Fibroblast of the conjunctiva (primary cell): ENCODE data around the gene CDK18.

Source experiments
- DNase-seq: peaks from one replicate; pipeline ENCODE4 v3.0.0-alpha.2; 2010; ENCODE audit warnings: low read depth

Gene CDK18

GRCh38 chr1:205505076-205505729 is 734 bp downstream of the CDK18 start:
- no peak for DNase-seq

DNA sequence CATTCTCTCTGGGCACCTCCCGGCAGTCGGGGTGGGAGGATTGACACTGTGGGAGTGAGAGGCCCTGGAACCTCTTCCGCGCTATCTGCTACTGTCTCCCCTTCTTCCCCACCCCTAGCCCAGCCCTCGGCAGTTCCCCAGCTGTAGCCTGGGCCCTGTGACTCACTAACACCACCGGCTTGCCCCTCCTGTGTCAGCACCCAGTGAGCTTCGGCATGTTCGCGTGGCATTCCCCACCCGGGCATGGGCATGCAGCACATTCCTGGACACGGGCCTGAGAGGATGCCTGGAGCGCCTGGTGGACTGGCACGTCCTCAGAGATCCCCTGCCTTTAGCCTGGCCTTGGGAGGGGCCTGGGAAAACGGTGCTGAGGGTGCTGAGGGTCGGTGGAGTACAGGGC is 1.3 kb downstream of the CDK18 start:
- no peak for DNase-seq

- no peak for DNase-seq
Observed at GRCh38 chr1:205506409-205507200, 2.1 kb downstream of the CDK18 start.

DNA sequence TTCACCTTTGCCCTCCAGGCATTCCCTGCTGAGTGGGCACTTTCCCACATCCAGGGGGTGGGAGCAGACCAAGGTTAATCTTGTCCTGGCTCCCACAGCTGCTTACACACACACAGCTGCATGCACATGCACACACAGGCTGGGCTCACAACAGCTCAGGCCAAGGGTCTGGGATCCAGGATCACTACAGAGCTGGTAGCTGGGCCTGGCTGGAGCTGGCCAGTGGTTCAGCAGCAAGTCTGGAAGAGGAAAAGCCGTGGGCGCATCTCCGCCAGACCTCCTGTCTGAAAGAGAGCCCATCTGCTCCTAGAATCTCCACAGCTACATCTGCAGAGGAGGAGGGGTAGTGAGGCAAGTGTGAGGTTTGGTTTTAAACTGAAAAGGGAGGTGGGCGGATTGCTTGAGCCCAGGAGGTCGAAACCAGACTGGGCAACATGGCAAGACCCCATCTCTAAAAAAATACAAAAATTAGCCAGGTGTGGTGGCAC is 3.8 kb downstream of the CDK18 start:
- DNase-seq, result no peak

GRCh38 chr1:205510308-205510950 is 6.0 kb downstream of the CDK18 start:
- no peak for DNase-seq

GRCh38 chr1:205510951-205511330 is 6.5 kb downstream of the CDK18 start:
- DNase-seq, result no peak

- no peak for DNase-seq
Observed at GRCh38 chr1:205512059-205513045, 7.9 kb downstream of the CDK18 start.

DNA sequence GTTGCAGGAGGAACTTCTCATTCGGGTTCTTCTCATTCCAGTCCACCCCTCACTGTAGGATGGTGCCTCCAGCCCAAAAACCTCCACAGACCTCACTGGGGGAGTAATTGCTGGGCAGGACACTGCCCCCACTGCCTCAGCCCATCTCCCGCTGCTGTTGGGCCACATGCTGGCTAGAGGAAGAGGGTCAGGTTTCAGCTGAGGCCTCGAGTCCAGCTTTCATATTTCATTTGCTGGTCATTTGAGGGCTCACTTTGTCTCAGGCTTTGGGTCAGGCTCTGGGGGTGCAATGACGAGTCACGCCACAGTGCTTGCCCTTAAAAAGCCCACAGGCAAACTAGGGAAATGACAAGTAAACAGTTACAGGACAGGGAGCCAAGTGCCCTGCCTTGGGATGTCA is 9.3 kb downstream of the CDK18 start:
- DNase-seq, result no peak

DNA sequence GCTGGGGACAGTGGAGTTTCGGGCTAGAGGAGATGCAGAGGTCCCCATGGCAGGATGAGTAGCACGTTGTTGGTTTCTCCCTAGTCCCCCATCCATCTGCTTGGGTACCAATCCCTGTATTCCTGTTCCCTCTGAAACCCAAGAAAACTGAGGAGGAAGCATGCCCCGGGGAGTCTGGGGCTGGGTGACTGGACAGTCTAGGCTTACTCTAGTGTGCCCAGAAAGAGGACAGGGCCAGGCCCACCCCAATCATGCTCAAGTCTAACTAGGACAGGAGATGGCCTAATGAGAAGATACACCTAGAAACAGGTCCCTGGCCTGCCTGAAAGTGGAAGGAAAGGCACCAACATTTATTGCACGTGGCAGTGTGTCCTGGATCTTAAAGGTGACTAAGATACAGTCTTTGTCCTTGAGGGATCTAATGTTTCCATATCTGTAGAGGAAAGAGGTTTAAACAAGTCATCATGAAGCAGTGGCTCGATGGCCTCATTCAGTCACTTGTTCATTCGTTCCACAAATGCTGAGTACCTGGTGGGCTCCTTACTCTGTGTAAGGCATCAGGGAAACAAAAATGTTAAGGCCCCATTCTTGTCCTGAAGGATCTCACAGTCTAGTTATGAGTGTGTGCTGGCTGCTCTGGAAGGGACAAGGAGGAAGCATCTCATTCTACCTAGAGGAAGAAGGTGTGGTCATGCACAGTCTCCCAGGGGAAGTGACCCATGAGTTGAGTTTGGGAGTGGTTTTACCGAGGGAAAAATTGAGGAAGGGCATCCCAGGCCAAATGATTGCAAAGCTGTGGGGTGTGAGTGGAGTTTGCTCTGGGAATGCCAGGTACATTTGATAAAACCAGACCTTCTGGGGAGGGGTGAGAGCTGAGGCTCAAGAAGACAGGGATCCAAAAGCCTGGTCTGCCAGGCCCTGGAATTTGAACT is 10.0 kb downstream of the CDK18 start:
- DNase-seq, result no peak

DNA sequence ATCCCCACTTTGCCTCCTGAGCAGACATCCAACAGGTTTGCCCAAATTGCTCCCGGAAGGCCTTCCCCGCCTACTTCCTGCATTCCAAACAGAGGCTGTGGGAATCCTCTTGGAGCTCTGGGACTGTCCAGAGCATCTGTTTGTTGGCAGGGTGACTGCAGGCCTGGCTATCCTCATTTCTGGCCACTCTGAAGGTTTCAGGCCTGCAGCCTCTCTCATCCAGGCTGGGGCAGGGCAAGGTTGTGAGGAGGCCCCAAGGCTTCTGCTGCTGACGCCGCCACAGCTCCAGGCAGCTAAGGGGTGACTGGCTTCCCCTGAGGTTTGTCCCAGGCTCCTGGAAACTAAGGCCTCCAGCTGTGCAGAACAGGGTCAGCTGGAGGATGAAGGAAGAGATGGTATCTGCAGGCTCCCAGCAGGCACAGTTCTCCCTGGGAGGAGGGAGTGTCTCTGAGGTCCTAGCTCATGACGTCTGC is 11.3 kb downstream of the CDK18 start:
- DNase-seq, result no peak

- no peak for DNase-seq
Observed at GRCh38 chr1:205516362-205516761, 11.9 kb downstream of the CDK18 start.

DNA sequence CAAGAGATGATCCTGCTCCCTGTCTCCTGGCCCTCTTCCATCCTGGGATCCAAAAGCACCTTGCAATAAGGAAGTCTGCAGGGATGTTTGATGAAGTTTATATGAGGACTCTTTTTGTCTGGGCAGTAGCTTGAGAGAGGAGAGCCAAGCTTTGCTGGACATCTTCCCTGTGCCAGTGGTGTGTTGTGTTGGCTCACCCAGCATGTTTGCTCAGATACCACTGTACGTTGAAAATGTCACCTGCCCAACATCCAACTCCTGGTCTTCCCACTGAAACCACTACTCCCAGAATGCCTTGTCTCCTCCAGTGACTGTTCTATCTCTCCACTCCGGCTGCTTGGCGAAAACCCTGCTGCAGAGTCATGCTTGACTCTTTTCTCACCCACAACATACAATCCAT is 12.8 kb downstream of the CDK18 start:
- no peak for DNase-seq

- DNase-seq, result no peak
Observed at GRCh38 chr1:205517763-205518162, 13.3 kb downstream of the CDK18 start.

DNA sequence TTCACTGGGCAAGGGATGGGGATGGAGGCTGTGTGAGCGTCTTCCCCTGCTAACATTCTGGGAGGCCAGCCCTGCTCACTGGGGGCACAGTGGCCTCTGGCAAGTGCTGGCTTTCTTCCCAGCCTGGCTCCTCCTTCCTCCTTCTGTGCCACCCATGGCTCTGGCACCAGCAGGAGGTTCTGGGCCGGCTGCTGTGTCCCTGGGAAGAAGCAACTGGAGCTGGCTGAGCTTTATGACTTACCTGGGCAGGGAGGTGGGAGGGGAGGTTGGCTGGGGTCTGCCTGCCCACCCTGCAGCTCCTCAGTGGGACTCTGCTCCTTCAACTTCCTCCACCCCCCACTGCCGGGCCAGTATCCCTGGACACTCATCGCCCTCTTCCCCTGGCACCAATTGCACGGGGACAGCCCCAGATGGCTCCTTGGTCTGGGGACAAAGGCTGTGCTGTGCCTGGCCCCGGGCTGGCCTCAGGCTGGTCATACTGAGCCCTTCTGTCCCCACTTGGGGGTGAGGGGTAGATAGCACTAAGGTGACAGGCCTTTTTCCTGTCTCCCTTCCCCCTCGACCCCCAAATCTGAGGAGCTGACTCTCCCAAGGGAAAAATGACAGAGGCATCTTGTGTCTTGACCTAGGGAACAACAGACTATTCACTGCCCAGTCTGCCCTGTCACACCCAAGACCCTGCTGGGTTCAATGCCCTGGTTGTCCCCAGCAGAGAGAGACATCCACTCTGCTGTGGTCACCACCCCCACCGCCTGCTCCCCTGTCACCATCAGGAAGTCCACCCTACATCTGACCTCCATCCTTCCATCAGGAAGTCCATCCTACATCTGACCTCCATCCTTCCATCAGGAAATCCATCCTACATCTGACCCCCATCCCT is 14.4 kb downstream of the CDK18 start:
- no peak for DNase-seq

- no peak for DNase-seq
Observed at GRCh38 chr1:205519541-205520131, 15.2 kb downstream of the CDK18 start.

GRCh38 chr1:205520709-205521108 is 16.2 kb downstream of the CDK18 start:
- no peak for DNase-seq

DNA sequence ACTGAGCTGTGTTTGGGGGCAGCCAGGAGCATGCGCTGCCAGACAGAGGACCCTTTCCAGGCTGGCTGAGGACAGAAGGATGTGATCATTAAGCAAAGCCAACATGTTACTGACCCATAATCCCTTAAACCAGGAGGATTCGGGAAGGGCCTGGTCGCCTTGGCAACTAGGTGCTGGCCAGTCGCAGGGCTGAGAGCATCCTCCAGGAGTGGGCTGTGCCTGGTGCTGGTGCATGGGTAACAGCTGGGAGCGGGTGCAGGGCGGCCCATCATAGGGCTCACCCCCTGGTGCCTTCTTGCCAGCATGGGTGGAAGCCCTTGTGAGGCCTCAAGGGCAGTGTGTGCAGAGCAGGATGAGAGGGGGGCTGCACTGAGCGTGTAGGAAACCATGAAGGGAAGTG is 17.2 kb downstream of the CDK18 start:
- no peak for DNase-seq

GRCh38 chr1:205522692-205523091 is 18.2 kb downstream of the CDK18 start:
- no peak for DNase-seq

DNA sequence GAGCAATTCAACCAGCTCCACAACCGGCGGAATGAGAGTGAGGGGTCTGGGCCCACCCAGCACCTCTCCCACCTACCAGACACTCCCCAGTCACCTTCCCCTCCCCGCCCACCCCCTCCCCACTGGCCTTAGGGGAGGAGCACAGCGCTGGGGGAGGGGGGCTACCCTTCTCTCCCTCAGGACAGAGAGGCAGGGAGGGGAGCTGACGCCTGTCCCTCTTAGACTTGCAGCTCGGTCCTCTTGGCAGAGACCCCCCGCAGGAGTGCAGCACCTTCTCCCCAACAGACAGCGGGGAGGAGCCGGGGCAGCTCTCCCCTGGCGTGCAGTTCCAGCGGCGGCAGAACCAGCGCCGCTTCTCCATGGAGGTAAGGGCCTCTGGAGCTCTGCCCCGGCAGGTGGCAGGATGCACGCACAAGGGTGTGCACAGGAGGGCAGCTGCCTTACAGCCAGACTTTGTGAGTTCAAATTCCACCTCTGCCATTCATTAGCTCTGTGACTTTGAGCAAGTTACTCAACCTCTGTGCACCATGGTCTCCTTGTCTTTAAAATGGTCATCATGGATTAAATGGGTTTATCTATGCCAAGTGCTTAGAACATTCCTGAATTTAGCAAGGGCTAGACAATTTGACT is 18.9 kb downstream of the CDK18 start:
- DNase-seq, result no peak
